PFSK-1 (cell line): Measurements from ENCODE around the gene MAP2K5.

ENCODE experiments used
- POLR2AphosphoS5 ChIP-seq: IDR thresholded peaks from 2 replicates; pipeline ENCODE4 v1.6.1; 2012; ENCODE audit warnings: low read depth, mild to moderate bottlenecking, control low read depth, low read length, moderate library complexity
- TAF1 ChIP-seq: IDR thresholded peaks from 2 replicates; pipeline ENCODE4 v1.6.1; 2012; ENCODE audit warnings: low read length, control low read depth, borderline replicate concordance; ENCODE audit not compliant: insufficient read depth

DNA sequence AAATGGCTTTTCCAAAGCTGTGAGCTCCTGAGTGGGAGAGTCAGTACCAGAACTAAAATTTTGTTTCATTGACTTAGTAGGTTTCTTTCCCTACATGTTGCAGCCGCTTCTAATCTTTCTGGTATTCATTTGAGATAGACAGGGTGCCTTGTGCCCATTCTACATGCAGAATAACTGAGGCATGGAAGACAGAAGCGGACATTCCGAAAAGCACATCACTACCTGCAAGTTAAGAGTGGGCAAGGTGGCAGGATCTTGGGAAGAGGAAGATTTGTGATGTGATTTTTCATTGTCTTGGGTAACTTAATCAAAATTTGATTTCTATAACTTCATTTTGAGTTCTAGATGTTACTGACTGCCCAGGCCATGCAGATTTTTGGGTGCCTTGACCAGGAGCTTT is 2.0 kb downstream of the MAP2K5 start:
- TF ChIP-seq POLR2AphosphoS5 (no peak), TAF1 (no peak)
